Urothelium cell line (cell line): Measurements from ENCODE around the gene ZNF423.
A peak's percentile ranks its signal among the peaks of the same experiment; 100 is the strongest.

Experiments
- DNase-seq: peaks from one replicate; pipeline ENCODE4 v3.0.0; 2011; ENCODE audit warnings: low spot score, mixed read lengths
- FAIRE-seq: peaks from 2 replicates; lab custom pipeline; 2011; peaks lifted over from hg19 to GRCh38; lab: Jason Lieb, UNC

The ZNF423 gene

DNA sequence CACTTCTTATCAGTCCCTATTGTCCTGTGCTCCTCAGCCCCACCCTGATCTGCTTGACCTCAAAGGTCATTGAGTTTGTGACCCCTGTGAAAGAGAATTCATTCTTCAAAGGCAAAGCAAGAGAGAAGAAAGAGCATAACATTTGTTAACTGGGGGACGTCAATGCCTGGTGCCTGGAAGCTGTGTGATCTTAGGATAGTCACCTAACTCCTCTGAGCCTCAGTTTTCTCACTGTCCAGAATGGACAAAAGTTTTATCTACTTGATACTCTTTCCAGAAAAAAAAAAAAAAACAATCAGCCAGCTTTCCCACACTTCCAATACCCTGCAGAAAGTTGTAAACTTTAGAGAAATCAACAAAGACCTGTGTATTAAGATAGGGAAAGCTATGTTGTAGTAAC lies 309.2 kb downstream of the ZNF423 start:
- FAIRE-seq (no peak), DNase-seq (no peak)

DNA sequence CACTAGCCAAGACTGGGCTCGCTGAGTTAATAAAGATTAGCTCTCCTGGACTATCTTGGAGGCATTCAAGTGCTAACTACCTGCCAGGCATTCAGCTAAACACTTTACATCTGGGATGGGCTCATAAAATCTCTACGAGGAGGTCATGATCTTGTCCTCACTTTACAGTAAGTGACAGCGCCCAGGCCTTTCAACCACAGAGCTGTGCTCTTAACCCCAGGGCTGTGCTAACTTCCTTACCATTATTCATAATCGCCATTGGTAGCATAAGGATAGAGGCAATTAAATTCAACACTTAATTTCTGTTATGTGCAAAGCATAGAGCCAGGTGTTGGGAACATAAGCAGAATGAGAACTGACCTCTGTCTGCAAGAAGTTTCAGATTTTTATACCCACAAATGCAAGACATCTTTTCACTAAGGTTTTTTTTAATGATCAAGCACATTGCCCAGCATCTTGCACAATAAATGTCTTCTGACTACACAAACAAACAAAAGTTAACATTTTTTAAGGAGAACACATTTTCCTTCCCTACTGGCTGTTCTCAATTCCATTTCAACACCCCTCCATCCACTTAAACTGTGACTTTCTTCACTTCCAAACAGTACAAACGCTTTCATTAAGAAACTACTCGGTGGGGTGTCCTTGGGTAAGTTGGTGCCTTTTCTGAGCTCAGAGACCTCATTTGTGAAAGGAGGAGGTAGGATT lies 310.0 kb downstream of the ZNF423 start:
- FAIRE-seq, result no peak
- no peak for DNase-seq

DNA sequence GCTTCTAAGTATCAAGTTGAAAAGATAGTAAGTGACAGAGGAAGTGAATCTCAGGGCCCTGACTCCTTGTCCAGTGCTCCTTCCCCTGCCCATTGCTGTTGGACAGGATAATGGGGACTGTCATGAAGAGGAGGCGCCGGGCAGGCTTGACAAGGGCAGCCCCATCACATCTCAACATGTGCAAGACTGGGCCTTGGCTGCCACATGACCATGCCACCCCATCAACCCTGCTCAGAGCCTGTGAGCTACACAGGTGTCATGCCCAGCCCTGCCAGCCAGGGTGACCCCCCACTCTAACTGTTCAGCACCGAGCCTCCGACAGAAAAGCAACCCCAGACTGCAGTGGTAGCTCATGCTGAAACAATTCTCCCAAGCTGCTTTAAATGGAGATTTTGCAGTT lies 310.7 kb downstream of the ZNF423 start:
- DNase-seq (no peak), FAIRE-seq (no peak)

DNA sequence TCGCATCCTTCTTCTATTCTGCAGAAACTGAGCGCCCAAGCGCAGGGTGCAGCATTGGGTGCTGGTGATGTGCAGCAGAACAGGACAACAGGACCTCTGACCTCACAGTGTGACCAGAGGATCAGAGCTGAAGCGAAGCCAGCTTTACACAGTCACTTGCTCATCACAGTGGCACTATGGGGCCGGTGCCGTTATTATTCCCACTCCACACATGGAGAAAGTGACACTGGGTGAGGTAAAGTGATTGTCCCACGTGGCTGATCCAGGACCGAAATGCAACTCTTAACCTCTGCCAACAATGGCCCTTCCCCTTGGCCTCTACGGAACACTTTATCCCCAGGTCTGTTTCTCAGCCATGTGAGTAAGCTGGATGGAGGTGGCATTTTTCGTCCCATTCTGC lies 311.1 kb downstream of the ZNF423 start:
- FAIRE-seq, result no peak
- DNase-seq, result no peak

DNA sequence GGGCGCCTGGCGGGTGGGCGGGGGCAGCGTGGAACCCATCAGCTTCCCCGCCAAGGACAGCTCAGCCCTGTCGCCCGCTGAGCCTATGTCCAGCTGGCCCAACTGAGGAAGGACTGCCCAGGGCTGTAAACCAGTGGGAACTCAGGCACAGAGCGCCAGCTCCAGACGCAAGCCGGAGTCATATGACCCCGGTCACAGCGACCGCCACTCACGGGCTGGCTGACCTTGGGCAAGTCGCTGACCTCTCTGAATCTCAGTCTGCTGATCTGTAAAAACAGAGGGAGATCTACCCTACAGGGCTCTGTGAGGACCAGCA lies 312.3 kb downstream of the ZNF423 start:
- no peak for FAIRE-seq

DNA sequence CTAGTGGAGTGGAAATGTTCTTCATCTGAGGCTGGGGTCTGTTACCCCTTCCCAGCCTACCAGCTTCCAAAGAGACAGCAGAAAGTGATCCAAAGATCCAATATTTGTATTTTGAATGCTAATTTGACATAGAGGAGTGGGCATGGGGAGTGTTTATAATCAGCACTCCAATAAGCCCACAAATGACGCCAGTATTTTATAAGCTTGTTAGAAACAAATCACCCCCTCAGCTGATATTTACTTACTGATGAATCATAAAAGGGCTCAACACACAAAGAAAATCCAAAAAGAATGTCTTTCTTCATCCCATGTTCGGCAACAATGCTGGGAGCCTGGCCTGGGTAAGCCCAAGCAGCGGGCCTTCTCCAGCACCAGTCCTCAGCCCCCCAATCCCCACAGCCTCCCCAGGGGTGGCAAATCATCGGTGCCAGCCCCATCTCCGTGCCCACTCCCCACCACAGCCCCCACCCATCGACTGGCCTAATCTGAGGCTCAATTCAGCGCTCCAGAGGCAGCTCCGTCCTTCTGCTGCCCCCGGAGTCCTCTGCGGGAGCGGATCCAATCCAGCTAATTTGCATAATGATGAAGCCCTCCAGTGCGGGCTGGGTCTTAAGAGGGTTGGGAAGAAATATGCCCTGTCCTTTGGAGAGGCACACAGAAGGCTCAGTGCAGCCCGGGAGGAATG lies 312.8 kb downstream of the ZNF423 start:
- DNase-seq, result no peak
- FAIRE-seq, result no peak

More for the DNA sequence above, 312.3 kb downstream of the ZNF423 start:
- DNase-seq, result no peak

DNA sequence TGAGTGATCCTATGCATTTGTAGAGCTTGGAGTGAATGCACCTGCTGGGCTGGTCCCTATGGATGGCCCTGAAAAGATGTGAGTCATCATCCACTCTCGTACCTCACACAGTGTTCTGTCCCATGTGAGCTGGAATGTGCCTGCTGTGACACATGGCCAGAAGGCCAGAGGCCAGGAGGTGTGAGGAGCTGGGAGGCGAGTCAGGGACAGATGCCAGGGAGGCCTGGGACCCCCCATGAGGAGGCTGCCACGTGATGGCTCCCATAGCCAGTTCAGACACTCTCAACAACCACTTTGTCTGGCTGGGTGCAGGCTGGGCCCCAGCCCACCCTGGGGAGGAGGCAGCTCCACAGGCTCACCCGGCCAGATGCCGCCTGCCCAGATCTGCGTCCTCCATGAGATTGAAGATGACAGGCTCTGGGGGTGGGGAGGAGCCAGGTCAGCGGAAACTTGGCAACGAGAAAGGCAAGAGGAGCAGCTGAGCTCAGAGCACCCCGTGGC lies 313.5 kb downstream of the ZNF423 start:
- DNase-seq (peak; percentile 17), FAIRE-seq (no peak)

DNA sequence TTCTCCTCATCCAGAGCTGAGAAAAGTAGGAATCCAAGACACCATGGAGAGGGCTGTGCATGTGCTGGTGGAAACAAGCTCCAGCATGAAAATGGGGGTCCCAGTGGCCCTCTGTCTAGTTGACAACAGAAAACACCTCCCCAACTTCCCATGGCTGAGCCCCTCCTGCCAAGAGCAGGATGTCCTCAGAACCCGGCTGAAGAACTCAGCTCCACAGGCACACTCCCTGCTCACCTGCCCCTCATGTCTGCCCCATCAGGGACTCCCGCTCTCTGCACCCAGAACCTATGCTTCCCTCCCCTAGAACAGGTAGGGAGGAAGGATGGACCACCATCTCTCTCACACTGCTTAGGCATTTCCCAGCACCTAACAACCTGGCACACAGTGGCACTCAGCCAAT lies 315.1 kb downstream of the ZNF423 start:
- no peak for DNase-seq
- no peak for FAIRE-seq

DNA sequence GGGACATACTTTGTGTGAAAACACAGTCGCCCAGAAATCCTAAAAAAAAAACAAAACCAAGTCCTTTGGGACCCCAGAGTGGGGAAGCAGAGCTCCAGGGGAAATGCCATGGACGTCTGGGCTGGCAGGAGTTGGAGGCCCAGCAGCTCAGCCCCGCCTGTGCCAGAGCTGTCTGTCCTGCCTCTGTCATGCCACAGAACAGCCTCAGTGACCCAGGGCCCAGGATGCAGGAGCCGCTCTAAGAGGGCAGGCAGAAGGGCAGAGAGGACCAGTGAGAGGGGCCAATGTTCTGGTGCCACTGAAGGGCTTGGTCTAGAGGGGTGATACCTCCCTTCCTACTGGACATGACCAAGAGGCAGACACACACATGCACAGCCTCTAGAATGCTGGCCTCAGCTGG lies 316.2 kb downstream of the ZNF423 start:
- no peak for FAIRE-seq
- no peak for DNase-seq

DNA sequence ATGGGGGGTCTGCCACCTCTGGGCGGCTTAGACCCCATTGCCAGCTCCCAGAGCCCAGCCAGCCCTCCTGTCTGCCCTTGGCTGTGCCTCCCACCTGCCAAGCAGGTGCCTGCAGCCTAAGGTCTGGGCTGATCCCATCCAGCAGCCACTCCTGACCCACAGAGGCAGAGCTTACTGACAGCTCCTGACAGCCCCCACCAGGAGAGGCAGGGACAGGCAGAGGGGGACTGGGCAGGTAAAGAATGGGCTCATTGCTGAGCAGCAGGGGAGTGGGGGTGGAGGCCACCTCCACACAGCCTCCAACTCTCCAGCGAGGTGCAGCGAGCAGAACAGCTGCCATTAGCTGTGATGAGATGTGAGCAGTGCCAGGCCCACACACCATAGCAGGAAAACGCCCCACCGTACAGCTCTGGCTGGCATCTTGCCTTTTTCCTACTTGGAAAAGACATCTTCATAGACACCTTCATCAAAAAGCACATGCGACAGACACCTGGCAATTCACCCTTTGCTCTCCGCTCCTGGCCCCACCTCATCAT lies 317.9 kb downstream of the ZNF423 start:
- DNase-seq (no peak), FAIRE-seq (no peak)

DNA sequence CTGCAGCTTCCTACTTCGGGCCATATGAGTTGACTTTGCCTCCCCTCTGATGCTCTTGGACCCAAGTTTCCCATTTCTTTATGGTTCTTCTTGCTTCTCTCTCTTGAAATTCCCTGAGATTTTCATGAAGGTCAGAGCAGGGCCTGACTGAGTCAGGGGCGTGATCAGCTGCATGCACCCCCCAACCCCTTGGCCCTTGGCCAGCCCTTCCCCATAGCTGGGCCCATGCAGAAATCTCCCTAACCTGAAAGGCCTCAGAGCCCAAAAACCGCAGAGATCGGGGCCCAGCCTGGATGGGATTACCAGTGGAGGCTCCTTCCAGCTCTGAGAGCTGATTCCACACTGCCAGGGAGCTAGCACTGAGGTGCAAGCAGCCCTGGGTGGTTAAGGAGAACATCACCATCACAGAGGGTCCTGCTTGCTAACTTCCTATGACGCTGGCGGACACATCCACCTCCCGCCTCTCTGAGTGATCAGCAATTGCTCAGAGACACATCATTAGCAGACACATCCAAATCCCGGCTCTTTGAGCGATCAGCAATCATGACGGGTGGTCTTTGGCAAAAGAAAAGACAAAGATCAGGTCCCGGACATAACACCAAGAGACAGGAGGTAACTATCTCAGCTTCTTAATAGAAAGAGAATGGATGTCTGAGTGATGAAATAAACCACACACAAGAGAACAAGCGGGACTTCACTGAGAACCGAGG lies 320.9 kb downstream of the ZNF423 start:
- FAIRE-seq, result no peak

DNA sequence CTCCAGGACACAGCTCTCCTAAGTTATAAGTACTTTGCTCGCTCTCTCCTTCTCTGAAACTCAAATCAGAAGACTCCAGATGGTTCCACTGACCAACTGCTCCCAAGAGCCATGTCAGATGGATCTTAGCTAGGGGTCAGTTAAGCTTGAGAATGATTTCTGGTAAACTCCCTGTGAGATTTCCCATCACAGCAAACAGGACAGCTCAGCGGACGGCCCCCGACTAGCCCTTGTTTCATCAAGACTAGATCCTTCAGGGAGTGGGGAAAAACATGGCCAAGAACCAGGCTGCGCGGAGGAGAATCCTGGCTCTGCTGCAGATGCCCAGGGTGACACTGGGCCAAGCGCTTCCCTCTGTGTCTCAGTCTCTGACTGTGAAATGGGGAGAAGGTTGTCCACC lies 322.5 kb downstream of the ZNF423 start:
- DNase-seq (no peak), FAIRE-seq (no peak)

More for the DNA sequence above, 320.9 kb downstream of the ZNF423 start:
- no peak for DNase-seq

DNA sequence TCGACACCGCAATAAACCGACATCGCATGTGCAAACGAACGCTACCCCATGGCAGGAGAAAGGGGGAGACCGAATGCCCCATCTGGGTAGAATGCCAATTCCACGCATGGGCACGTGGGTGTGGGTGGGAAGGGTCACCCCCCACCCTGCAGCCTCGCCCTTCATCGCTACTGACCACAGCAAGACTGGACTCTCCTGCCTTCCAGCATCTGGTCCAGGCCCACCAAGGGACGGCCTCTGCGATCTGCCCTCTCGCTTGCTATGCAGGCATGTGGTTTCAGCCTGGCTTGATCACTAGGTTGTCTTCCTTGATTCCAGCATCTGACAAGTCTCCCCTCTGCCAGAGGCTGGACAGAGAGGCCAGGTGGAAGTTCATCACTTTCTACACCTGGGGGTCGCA lies 323.0 kb downstream of the ZNF423 start:
- DNase-seq, result no peak
- no peak for FAIRE-seq

DNA sequence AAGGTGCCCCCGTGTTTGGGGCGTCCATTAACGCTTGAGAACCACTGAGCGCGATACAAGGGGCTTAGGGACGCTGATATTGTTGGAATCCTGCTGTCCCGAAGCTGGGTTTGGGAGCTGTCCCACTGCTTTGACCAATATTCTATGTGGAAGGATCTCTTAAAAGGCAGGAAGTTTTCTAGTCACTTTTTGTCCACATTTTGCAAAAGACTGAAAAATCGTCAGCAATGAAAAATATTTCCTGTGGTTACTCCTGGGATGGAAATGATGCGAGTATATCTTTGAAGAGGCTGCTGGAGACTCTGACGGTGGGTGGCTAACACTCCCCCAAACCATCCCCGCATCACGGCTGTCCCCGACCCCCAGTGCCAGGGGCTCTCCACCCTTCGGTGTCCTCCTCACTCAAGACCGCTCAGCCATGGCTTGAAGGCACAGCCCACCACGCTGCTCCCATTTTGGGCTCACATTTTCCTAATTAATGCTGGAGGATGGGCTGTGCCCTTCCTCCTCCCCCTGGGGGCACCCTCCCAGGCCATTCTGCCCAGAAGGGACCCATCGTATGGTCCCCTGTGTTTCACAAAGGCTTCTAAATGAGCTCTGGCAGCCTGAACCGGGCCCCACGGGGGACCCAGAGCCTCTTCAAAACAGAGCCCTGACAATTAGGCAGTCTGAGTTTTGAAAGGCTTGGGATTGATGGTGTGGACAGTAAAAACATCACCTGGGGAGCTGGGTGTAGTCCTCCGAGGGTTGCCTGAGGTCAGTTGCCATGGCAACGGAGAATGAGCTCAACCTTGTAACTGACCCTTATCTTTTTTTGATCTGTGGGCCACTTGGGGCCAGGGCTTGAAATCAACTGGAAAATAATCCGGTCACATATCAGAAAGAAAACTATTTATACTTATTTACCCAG lies 323.7 kb downstream of the ZNF423 start:
- FAIRE-seq (no peak), DNase-seq (no peak)

DNA sequence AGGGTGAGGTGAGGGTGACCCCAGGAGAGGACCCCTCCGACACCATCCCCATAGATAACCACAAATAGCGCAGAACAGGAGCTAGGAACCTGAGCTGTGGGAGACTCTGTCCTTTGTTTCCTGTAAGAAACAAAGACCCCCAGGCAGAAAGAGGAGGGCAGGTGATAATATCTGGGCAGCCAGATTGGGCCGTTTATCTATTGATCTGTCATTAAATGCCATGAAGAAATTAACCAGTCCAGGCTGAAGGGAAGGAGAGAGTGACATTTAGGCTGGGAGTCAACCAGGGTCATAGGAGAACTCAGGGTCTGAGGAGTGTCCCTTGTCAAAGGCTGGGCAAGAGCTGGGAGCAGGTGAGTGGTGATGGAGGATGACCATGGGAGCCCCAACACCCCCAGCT lies 324.5 kb downstream of the ZNF423 start:
- FAIRE-seq (no peak), DNase-seq (no peak)

DNA sequence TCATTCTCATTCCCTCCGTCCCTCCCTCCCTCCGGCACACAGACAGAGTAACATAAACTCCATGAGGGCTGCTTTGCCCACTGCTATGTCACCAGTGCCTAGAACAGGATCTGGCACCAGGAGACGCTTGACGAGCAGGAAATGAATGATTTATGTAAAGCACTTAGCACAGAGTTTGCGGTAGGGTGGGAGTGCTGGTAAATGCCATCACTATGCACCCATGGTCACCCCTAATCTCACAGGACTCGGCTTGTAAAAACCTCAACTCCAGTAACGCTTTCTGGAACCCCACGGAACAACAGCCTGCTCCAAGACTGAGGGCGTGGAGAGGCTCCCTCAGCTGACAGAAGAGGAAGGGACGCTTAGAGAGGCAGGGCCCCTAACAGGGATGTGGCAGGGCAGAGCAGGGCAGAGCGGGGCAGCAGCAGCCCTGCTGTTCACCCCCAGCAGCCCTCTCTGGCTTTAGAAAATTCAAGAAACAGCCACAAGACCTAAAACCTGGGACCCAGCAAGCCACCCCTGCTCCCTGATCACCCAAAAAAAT lies 325.4 kb downstream of the ZNF423 start:
- FAIRE-seq (no peak), DNase-seq (no peak)

DNA sequence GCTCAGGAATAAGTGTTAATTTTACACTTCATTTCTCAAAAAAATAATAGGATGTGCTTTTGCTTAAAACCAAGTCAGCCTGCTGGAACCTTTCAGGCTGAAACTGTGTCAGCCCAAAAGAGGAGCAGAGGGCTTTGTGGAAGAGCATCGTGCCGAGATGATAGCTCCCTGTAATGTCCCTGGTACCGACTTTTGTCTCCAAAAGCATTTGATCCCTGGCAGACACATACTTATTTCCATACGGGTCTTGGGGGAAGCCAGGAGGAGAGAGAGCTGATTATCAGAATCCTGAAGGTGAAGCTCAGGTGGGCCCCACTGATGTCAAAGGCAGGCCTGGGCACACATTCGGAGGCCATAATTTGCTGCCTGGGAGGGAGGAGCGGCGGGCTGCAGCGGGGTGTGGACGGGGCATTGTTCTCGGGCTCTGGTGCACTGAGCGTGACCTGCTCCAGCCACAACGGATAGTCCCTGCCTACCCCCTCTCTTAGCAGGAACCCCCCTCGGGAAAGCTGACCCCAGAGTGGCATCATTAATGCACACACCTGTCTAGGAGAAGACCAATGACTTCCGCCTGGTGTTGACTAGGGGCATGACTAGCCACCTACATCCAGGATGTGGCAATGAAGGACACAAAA lies 326.4 kb downstream of the ZNF423 start:
- no peak for FAIRE-seq
- DNase-seq, result no peak

DNA sequence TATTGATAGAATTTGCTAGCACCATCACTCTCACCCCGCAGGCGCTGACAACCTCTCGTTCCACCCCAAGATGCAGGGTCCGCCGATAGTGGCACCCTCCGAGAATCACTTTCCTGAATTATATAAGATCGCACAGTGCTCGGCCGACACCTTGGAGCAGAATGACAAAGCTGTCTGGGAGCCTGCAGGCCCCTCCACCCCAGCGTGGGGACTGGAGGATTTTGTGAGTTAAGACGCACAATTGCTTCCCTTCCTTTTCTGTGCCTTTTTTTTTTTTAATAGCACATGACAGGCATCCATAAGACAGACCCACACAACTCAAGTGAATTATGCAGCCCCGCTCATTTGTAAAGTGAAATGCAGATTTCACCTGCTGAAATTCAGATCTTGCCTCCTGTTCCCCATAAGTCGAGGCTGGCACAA lies 327.0 kb downstream of the ZNF423 start:
- DNase-seq, result no peak
- FAIRE-seq, result no peak

DNA sequence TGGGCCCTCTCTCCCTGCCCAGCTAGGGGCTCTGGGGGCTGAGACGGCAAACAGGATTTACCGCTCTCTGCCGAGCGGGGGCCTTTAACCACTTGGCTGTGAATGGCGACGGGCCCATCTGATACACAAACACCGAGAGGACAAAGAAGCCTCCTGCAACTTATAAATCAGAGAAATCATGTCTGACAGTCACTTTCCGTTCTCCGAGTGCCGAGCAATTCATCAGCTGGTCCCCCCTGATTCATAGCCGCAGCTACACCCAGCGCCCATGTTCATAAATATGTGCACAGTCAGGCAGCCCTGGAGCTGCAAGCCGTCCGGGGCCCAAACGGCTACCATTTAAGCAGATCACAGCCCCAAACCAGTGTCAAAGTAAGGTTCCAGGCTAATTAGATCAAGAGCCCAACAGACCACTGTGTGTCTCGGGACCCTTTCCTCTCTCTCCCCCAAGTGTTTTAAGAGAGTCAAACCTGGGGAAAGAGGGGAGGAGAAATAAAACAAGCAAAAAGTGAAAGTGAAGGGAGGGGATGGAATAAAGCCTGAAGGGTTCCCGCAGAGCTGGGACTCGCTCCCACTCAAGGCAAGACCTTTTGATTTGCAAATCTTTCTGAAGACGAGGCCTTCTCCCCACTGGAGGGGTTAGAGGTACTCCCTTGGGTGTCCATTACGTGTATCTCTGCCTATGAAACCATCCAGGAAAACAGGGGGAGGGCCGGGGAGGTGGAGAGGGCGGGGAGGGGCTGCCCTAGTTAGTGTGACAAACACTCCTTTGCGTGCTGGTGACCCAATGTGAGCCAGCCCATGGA lies 327.6 kb downstream of the ZNF423 start:
- peak; percentile 29 for DNase-seq

More for the DNA sequence above, 327.6 kb downstream of the ZNF423 start:
- no peak for FAIRE-seq
